H1 (cell line): ENCODE results near the gene HEATR5A.

Experiments used
- BCL11A ChIP-seq, 2 experiments: IDR thresholded peaks; one replicate each; pipeline ENCODE4 v1.6.1; 2011; ENCODE audit warnings: low read depth in 2 of 2, low read length in 2 of 2, mild to moderate bottlenecking in 2 of 2
- CTBP2 ChIP-seq: IDR thresholded peaks from 2 replicates; pipeline ENCODE4 v1.7.0; 2011; ENCODE audit warnings: borderline replicate concordance, mild to moderate bottlenecking, moderate library complexity, mixed read lengths, low read length; ENCODE audit not compliant: insufficient read depth, insufficient read length
- CTCF ChIP-seq, 3 experiments: IDR thresholded peaks; 1 replicate in 2 of 3; 2 replicates in 1 of 3; pipeline versions ENCODE4 v1.5.1 to v1.6.1; 2011; ENCODE audit warnings: low read length in 3 of 3, mild to moderate bottlenecking in 3 of 3, inconsistent platforms in 2 of 3, low read depth in 1 of 3, moderate library complexity in 1 of 3; ENCODE audit not compliant: insufficient read depth in 1 of 3; ENCODE audit errors: control extremely low read depth in 1 of 3
- GABPA ChIP-seq: IDR thresholded peaks from 2 replicates; pipeline ENCODE4 v1.6.1; 2011; ENCODE audit warnings: mild to moderate bottlenecking, low read length, moderate library complexity, borderline replicate concordance; ENCODE audit not compliant: insufficient read depth
- KDM4A ChIP-seq: IDR thresholded peaks from one replicate; pipeline ENCODE4 v1.7.1; 2012; ENCODE audit warnings: low read depth, mild to moderate bottlenecking, moderate library complexity, low read length, inconsistent platforms; ENCODE audit not compliant: severe bottlenecking
- POLR2A ChIP-seq, 2 experiments: IDR thresholded peaks; 1 replicate in 1 of 2; 2 replicates in 1 of 2; pipeline ENCODE4 v1.6.1; 2011; ENCODE audit warnings: low read depth in 2 of 2, low read length in 2 of 2, mild to moderate bottlenecking in 2 of 2; ENCODE audit errors: control extremely low read depth in 1 of 2
- POLR2AphosphoS5 ChIP-seq: IDR thresholded peaks from 2 replicates; pipeline ENCODE4 v1.6.1; 2011; ENCODE audit warnings: low read depth, low read length
- POU5F1 ChIP-seq: IDR thresholded peaks from 2 replicates; pipeline ENCODE4 v1.6.1; 2011; ENCODE audit warnings: low read depth, mild to moderate bottlenecking, low read length, moderate library complexity
- RNF2 ChIP-seq: fragments of 200-900, 300-1000 bp; sonication (generic); IDR thresholded peaks from 2 replicates; pipeline ENCODE4 v1.7.1; 2016; ENCODE audit warnings: borderline replicate concordance, low read depth, mild to moderate bottlenecking, antibody characterized with exemption, low read length; ENCODE audit not compliant: poor library complexity, severe bottlenecking; ENCODE audit errors: missing control alignments
- SIN3A ChIP-seq, 2 experiments: IDR thresholded peaks in 1 of 2; conservative IDR thresholded peaks in 1 of 2; 2 replicates each; pipeline ENCODE4 v1.6.1; 2011 to 2012; ENCODE audit warnings: low read length in 2 of 2, improper control_type of control experiment in 1 of 2, low read depth in 1 of 2, mild to moderate bottlenecking in 1 of 2
- SP2 ChIP-seq: IDR thresholded peaks from 2 replicates; pipeline ENCODE4 v1.6.1; 2012; ENCODE audit warnings: mild to moderate bottlenecking, low read length, inconsistent platforms
- TCF12 ChIP-seq: IDR thresholded peaks from 2 replicates; pipeline ENCODE4 v1.6.1; 2011; ENCODE audit warnings: low read depth, mild to moderate bottlenecking, low read length

- TF ChIP-seq KDM4A, result no peak
- TF ChIP-seq GABPA, result no peak
- no peak for TF ChIP-seq SP2
- TF ChIP-seq BCL11A (IDR thresholded peaks at IDR 0.05; ENCODE audit: low read depth in 2 of 2, low read length in 2 of 2), result no peak
- no peak for TF ChIP-seq CTCF (IDR thresholded peaks at IDR 0.05; ENCODE audit: control extremely low read depth in 1 of 3, insufficient read depth in 1 of 3, low read depth in 1 of 3, low read length in 3 of 3)
- TF ChIP-seq RNF2, result no peak
- TF ChIP-seq POLR2AphosphoS5, result no peak
- no peak for TF ChIP-seq POU5F1
- no peak for TF ChIP-seq CTBP2
- no peak for TF ChIP-seq TCF12
- TF ChIP-seq POLR2A (IDR thresholded peaks at IDR 0.05; ENCODE audit: control extremely low read depth in 1 of 2, low read depth in 2 of 2, low read length in 2 of 2), result no peak
- no peak for TF ChIP-seq SIN3A (conservative IDR thresholded peaks at IDR 0.05 in 1 of 2, IDR thresholded peaks at IDR 0.05 in 1 of 2; ENCODE audit: low read depth in 1 of 2, low read length in 2 of 2)
Measured at GRCh38 chr14:31380106-31380505, 40.2 kb downstream of the HEATR5A start.
